HepG2 (cell line): ENCODE results near the gene GRID1.

Experiments
- CHD2 ChIP-seq: IDR thresholded peaks from 2 replicates; pipeline ENCODE4 v1.6.1; 2011; ENCODE audit warnings: low read depth, low read length, improper control_type of control experiment
- POLR2A ChIP-seq, 2 experiments: IDR thresholded peaks; 2 replicates each; pipeline ENCODE4 v1.6.1; 2011; ENCODE audit warnings: low read depth in 2 of 2, low read length in 2 of 2, mild to moderate bottlenecking in 1 of 2, moderate library complexity in 1 of 2; ENCODE audit not compliant: insufficient read depth in 1 of 2
- RELA ChIP-seq: sonication (generic); formaldehyde crosslinking; IDR thresholded peaks from 2 replicates; pipeline ENCODE4 v1.4.0; 2020; ENCODE audit warnings: missing genetic modification reagents
- ZNF10 ChIP-seq: sonication (generic); formaldehyde crosslinking; IDR thresholded peaks from 2 replicates; pipeline ENCODE4 v1.4.0; 2020; ENCODE audit warnings: mild to moderate bottlenecking, low read depth, missing genetic modification reagents, borderline replicate concordance

DNA sequence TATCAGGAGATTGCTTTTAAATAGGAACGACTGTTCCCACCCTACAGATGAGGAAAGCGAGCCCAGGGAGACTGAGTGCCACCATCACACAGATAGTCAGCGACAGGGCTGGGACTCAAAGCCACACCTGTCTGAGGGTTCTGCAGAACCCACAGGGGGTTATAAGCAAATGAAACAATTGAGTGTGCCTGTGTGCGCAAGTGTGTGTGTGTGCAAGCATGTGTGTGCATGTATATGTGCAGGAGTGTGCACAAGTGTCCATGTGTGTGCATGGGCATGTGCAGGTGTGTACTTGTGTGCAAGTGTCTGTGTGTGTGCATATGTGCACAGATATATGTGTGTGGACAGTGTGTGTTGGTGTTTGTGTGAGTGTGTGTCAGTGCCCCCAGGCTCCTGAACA, 280.2 kb downstream of the GRID1 start:
- TF ChIP-seq ZNF10 (CRISPR knock-in tag) (no peak), RELA (no peak), POLR2A (IDR thresholded peaks at IDR 0.05; ENCODE audit: insufficient read depth in 1 of 2, low read depth in 2 of 2, low read length in 2 of 2) (no peak), CHD2 (no peak)
